Activated gamma-delta T cell treated with Interleukin-2 at 50 U/mL for 16 hours (primary cell): ENCODE data around the gene ZC3H7B.
"Not testable (repeated sequence)": the region's sequence is repeated elsewhere in the genome, so short reads cannot be mapped to it uniquely, and the experiment has no call there.

Experiments
- DNase-seq: peaks from one replicate; pipeline ENCODE4 v3.0.0-alpha.2; 2020

Gene ZC3H7B

DNA sequence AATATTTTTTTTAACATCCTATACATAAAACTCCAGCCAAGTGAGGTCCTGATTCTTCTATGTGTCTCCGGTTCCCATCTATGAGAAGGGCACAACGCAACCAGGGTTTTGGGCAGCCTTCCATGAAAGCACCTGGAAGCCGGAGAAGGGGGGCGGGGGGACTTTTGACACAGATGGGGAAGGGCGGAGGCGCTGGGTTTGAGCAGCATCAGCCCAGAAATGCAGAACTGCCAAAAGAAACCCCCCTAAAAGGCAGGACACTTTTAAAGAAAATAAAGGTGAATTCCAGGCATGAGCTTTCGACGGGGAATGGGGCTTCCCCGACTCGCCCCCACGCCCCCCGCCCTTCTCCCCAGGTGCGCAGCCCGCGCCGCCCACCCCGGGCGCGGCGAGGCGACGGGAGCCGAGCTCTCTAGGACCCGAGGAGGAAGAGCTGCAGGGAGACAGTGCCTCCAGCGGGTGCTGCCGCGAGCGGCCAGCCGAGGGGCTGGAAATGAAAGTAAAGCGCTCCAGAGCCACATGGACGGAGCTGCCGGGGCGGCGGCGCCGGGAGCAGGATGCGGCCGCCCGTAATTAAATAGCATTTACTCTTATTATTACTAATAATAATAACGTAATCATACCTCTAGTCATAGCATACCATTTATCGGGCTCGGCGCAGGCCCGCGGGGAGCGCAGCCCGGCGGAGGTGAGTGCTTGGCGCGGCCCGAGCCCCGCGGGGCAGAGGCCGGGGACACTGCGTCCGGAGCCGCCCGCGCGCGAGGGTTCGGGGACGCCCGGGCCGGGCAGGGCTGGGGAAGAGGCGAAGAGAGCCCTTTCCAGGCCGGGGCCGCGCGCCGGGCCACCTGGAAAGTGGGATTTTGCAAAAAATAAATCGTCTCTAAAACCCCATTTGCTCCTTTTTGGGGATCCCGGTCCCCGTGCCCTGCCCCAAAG, at the start of gene ZC3H7B:
Gene ZC3H7B (plus strand): TSS at position 441 of the 936 bp plus-strand sequence. CDS start 19,136 bp downstream, outside the sequence.
- DNase-seq: peak; percentile 75

DNA sequence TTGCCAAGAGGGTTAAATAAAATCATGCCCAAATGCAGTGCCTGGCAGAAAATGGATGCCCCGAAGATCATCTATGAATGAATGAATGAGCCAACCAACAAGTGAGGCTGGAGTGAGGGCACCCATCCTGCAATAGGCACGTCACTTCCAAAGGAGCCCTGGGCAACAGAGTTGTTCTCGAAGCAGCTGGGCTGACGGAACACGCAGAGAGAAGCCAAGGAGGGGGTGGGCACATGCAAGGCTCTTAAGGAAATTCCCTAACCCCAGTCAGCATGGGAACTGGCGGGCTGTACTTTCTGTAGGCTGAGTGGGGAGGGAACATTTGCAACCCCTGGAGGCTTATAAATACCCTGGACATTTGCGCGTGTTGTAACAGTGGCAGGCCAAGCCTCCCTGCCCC, 49.0 kb upstream of the ZC3H7B start:
- DNase-seq: no peak

- no peak for DNase-seq
Measured at GRCh38 chr22:41254230-41254629, 47.1 kb upstream of the ZC3H7B start.

DNA sequence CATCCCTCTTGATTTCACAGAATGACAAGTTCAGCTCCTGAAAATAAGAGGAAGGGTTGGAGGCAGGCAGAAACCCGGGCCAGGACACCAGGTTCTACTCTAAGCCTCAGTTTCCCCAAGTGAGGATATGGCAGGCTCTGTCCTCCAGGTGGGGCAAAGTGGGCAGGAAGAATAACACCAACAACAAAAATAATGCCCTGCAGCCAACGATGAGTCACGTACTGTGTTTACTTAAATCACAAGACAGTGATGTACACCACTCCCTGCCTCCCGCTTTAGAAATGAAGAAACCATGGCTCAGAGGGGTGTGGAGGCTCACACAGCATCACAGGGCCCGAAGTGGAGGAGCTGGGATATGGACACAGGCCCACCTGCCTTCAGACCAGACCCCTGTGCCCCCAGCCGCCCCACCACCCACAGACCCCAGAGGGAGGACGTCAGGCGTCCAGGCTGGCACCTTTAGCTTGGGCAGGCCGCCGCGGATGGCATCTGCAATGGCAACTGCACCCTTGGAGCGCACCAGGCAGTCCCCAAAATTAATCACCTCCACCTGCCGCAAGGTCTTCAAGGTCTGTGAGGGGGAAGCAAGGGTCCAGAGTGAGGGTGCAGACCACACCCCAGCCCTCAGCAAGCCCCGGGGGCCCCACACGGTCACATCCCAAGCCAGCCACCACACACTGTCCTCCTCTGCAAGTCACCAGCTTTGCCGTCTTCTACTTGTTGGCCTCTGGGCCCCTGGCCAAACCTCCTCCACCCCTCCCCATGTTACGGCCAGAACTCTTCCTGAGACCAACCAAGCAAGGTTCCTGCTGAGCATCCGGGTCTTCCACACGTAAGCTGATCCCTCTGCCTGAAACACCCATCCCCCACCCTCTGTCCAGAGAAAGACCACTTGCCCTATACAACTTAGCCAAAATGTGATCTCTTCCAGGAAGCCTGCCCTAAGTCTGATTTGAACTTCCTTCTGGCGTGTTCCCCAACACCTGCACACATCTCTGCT, 44.8 kb upstream of the ZC3H7B start:
- no peak for DNase-seq

DNA sequence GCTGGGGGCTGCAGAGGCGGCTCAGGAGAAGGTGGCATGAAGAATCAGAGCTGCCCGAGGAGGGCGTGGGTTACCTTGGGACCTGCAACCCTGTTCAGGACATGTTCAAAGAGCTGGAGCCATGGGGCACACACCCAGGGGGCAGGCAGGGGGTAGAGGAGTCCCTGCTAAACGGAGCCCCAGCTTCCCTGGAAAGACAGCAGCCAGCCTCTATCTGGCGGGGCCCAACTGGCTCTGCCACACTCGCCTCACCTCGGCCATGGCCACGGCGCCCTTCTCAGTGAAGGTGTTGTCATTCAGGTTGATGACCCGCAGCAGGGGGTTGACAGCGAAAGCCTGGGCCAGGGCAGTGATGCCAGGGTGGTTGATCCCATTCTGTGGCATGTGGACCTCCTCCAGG, 43.6 kb upstream of the ZC3H7B start:
- DNase-seq: no peak

GRCh38 chr22:41259756-41260155, 41.6 kb upstream of the ZC3H7B start:
- DNase-seq: not testable (repeated sequence)

DNA sequence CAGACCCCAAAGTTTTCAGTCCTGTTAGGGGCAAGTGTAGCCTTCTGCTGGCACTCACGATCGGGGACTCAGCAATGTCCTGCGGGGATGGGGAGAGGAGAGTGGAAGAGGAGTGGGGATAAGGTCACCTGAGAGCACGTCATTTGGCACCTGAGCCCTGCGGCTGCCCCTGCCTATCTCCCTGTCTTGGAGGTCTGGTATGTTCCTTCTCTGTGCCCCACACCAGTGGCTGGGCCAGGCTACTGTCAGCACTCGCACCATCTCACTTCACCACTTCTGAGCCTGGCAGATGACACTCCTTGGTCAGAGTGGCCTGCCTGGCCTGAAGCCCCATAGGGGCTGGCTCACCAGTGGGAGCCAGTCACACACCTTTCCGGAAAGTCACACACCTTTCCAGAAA, 40.5 kb upstream of the ZC3H7B start:
- no peak for DNase-seq

GRCh38 chr22:41261541-41262249, 39.6 kb upstream of the ZC3H7B start:
- DNase-seq: no peak

DNA sequence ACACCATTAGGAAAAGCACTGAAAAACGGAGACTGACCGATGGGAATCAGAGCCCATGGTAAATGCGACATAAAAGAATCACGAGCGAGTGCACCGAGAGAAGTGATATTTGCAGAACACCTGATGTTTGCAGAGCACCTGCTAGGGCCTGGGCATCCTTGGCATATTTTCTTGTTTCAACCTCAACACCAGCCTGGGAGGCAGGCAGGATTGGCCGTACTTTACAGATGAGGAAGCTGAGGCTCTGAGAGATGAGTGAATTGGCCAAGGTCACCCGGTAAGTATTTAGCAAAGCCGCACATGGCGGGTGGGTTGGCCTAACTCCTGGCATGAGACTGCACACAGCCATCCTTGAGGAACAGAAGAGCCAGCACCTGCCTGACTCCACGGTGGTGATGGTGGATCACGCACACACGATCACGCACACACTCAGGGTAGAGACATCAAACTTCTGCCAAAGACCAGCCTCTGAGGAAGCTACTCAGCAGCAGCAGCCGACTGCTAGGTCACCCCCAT, 39.0 kb upstream of the ZC3H7B start:
- DNase-seq: no peak

- DNase-seq: no peak
Measured at GRCh38 chr22:41263704-41264103, 37.6 kb upstream of the ZC3H7B start.

- no peak for DNase-seq
Measured at GRCh38 chr22:41264408-41264941, 36.9 kb upstream of the ZC3H7B start.

DNA sequence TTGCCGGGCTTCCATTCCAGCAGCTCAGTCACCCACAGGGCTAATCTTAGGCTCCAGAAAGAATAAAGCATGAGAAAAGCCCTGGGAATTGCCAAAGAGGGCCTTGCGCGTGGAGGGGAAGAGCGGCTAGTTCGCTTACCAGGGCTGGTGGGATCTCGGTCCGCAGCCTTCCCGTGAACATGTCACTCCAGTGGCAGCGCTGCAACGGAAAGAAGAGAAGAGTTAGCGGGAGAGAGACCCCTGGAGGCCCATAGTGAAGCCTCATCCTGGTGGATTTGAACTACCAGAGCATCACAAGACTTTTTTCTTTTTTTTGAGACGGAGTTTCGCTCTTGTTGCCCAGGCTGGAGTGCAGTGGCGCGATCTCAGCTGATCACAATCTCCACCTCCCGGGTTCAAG, 33.4 kb upstream of the ZC3H7B start:
- no peak for DNase-seq

- no peak for DNase-seq
Measured at GRCh38 chr22:41271787-41272186, 29.5 kb upstream of the ZC3H7B start.

GRCh38 chr22:41273128-41273527, 28.2 kb upstream of the ZC3H7B start:
- no peak for DNase-seq

DNA sequence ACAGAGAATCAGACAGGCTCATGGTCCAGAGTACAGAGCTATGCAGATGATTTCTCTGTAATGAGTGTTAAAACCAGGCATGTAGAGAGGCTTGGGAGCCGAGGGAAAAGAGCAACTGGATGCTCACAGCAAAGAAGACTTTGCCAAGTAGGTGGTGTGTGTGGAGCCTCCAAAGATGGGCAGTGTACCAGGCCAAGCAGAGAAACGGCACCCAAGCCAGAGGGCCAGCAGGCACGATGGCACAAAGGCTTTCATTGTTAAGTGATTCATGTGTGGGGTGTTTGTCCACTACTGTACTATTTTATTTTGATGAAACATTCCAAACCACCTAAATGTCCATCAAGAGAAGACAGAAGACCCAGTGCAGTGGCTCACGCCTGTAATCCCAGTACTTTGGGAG, 26.5 kb upstream of the ZC3H7B start:
- DNase-seq: no peak

DNA sequence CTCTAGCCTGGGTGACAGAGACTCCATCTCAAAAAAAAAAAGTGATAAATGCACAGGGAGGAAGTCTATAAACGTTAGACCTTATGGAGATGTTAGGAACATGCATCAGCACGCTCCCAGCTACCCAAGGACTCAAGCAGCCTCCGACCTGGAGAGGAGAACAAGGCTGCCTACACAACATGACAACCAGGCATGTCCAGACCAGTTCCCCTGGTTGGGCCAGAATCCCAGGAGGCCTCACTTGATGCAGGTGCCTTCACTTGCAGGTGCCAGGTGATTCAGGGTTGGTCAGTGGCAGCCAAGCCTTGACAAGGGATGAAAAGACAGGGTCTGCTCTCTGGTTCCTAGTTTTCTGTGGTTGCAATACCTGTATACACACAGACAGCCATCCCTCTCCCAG, 21.3 kb upstream of the ZC3H7B start:
- DNase-seq: no peak

DNA sequence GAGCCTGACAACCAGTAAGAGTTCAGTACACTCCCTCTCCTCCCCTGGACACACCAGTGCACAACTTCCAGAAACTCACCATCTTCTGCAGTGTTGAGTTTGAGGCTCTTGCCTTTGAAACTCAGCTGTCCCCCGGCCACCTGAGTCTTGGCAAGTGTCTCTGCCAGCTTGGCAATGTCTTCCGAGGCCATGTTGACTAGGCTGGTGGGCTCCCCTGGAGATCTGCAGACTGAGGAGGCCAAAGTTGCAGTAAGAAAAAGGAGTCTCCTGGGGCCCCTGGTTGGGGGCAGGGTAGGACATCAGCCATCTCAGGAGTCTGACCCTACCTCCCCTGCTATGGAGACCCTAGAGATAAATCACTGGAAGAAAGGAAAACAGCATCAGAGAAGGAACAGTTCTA, 20.5 kb upstream of the ZC3H7B start:
- DNase-seq: no peak

- no peak for DNase-seq
Measured at GRCh38 chr22:41284465-41284864, 16.9 kb upstream of the ZC3H7B start.

- peak; percentile 68 for DNase-seq
Measured at GRCh38 chr22:41285441-41285819, 15.9 kb upstream of the ZC3H7B start.

DNA sequence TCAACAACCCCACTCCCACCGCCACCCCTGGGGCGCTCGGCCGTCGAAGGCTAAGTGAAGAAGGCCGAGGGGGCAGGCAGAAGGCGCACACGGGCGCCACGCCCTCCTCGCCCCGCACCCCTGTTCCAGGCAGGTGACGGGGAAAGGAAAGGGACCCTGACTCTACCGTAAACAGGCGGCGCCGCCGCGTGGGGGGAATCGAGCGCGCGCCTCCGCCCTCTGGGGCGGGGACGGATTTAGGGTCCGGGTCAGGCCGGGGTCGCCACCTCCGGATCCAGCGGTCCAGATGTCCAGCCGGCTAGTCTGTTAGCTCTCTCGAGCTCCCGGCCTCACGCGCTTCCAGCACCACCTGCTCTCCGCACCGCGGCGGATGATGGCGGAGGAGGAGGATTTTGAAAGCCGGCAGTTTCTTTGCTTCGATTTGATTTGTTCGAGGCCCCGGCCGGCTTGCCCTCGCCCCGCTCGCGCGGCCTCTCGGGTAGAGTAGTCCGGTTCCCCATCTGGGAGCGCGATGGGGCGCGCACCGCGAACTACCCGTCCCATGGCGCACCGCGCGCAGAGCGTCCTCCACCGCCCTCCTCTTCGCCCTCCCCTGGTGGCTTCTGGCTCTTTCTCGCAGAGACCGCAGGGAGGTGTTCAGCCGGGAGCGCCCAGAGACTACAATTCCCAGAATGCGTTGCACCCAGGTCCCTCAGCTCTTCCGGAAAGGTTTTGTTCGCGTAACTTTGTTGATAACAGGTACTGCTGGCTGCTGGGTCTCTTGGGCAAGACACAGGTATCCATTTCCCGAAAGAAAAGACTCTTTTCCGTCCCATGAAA, 15.3 kb upstream of the ZC3H7B start, which contains the start of gene RANGAP1:
Gene RANGAP1 (minus strand): TSS at position 368 of the 819 bp plus-strand sequence. CDS start 5,143 bp downstream, outside the sequence.
- DNase-seq: peak; percentile 98

DNA sequence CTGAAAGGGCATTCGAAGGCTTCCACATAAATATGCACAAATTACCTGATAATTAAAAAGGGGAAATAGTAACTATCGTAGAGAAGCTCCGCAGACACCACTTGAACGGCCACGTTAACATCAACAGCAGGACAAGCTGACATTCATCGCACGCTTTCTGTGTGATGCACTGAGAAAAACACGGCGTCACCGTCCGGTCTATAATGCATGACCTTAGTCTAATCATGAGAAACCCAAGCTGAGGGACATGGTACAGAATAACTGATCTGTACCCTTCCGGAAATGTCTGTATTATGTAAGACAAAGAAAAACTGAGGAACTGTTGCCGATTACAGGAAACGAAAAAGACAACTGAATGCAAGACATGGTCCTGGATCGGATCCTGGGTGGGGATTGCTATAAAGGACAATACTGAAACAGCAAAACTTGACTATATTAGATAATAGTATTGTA, 14.7 kb upstream of the ZC3H7B start:
- DNase-seq: peak; percentile 42
